GM12878 (cell line): ENCODE data around the gene SLC2A1. TPM values are rescaled to one million over a fixed set of nuclear protein-coding genes. Genes with fewer than 3 reads are reported as not detected.

ENCODE experiments used
- BHLHE40 ChIP-seq, 2 experiments: fragments of 450-650 bp in 1 of 2; IDR thresholded peaks; 2 replicates each; pipeline ENCODE4 v1.6.1; 2011 to 2017; ENCODE audit warnings: low read depth in 2 of 2, borderline replicate concordance in 1 of 2, improper control_type of control experiment in 1 of 2, low read length in 1 of 2, mild to moderate bottlenecking in 1 of 2
- CEBPB ChIP-seq, 2 experiments: fragments of 150-350 bp in 1 of 2; IDR thresholded peaks; 2 replicates each; pipeline ENCODE4 v1.6.1; 2012 to 2014; ENCODE audit warnings: low read depth in 2 of 2, low read length in 2 of 2, borderline replicate concordance in 1 of 2, inconsistent platforms in 1 of 2
- CHD4 ChIP-seq: fragments of 200-600 bp; sonication (generic); IDR thresholded peaks from 2 replicates; pipeline ENCODE4 v1.6.1; 2016; ENCODE audit warnings: mild to moderate bottlenecking
- EED ChIP-seq: sonication (generic); IDR thresholded peaks from 2 replicates; pipeline ENCODE4 v1.6.1; 2016; ENCODE audit warnings: antibody characterized with exemption, low read depth
- FOXK2 ChIP-seq: fragments of 450-650 bp; IDR thresholded peaks from 2 replicates; pipeline ENCODE4 v1.6.1; 2017; ENCODE audit warnings: mild to moderate bottlenecking, moderate library complexity
- IRF4 ChIP-seq: IDR thresholded peaks from 2 replicates; pipeline ENCODE4 v1.6.1; 2011; ENCODE audit warnings: low read depth, low read length
- MEF2B ChIP-seq: fragments of 450-650 bp; IDR thresholded peaks from 2 replicates; pipeline ENCODE4 v1.6.1; 2018; ENCODE audit warnings: mild to moderate bottlenecking, moderate library complexity; ENCODE audit not compliant: partially characterized antibody, poor library complexity, severe bottlenecking
- NFXL1 ChIP-seq: fragments of 450-650 bp; IDR thresholded peaks from 2 replicates; pipeline ENCODE4 v1.6.1; 2017; ENCODE audit warnings: antibody characterized with exemption, mild to moderate bottlenecking, borderline replicate concordance
- NFYA ChIP-seq: IDR thresholded peaks from 2 replicates; pipeline ENCODE4 v1.6.1; 2011; ENCODE audit warnings: low read depth, mild to moderate bottlenecking, low read length, improper control_type of control experiment, borderline replicate concordance
- NRF1 ChIP-seq: conservative IDR thresholded peaks from 2 replicates; pipeline ENCODE4 v1.6.1; 2011; ENCODE audit warnings: mild to moderate bottlenecking, low read depth, low read length, improper control_type of control experiment
- POLR2AphosphoS2 ChIP-seq: IDR thresholded peaks from 2 replicates; pipeline ENCODE4 v1.6.1; 2011; ENCODE audit warnings: low read depth, mild to moderate bottlenecking, low read length, improper control_type of control experiment, moderate library complexity
- RAD51 ChIP-seq: fragments of 450-650 bp; IDR thresholded peaks from 2 replicates; pipeline ENCODE4 v1.6.1; 2016; ENCODE audit warnings: moderate library complexity, mild to moderate bottlenecking, inconsistent platforms
- RFX5 ChIP-seq: IDR thresholded peaks from 2 replicates; pipeline ENCODE4 v1.6.1; 2011; ENCODE audit warnings: low read depth, low read length, improper control_type of control experiment
- SP1 ChIP-seq: IDR thresholded peaks from one replicate; pipeline ENCODE4 v1.6.1; 2011; ENCODE audit warnings: low read depth, low read length
- SRF ChIP-seq, 2 experiments: IDR thresholded peaks; 2 replicates each; pipeline ENCODE4 v1.6.1; 2011; ENCODE audit warnings: low read depth in 2 of 2, low read length in 2 of 2, mild to moderate bottlenecking in 1 of 2, moderate library complexity in 1 of 2
- TBL1XR1 ChIP-seq: IDR thresholded peaks from 2 replicates; pipeline ENCODE4 v1.6.1; 2012; ENCODE audit warnings: low read depth, low read length, improper control_type of control experiment
- USF2 ChIP-seq: IDR thresholded peaks from 2 replicates; pipeline ENCODE4 v1.6.1; 2011; ENCODE audit warnings: low read depth, low read length, improper control_type of control experiment, borderline replicate concordance
- YBX1 ChIP-seq: fragments of 450-650 bp; IDR thresholded peaks from 2 replicates; pipeline ENCODE4 v1.6.1; 2016; ENCODE audit warnings: antibody characterized with exemption
- ZBTB33 ChIP-seq: fragments of 450-650 bp; IDR thresholded peaks from 2 replicates; pipeline ENCODE4 v1.6.1; 2017; ENCODE audit warnings: mild to moderate bottlenecking
- polyA plus RNA-seq, 11 experiments: library from polyadenylated mRNA; depleted of rRNA in 4 of 11; unstranded in 6 of 11; stranded (reverse) in 5 of 11; fragments of >200 nt; fragmentation: Nextera tagmentation in 4 of 11; fragmentation: Illumina TruSeq in 1 of 11; extraction: Ambion mirVana in 4 of 11; extraction: Trizol in 1 of 11; gene quantifications; 1 replicate in 1 of 11; 2 replicates in 10 of 11; pipeline versions ENCODE4 v1.2.1 to v1.2.3, GENCODE V29; 2011 to 2016; ENCODE audit warnings: inconsistent platforms in 2 of 11, missing spikeins in 2 of 11, low read depth in 1 of 11
- total RNA-seq, 4 experiments: library from RNA; depleted of rRNA in 3 of 4; stranded (reverse); fragments of >200 nt in 3 of 4; fragmentation: Illumina TruSeq in 1 of 4; extraction: Trizol in 1 of 4; gene quantifications; 2 replicates each; pipeline versions ENCODE4 v1.2.1 to v1.2.3, GENCODE V29; 2013 to 2021
- TF ChIP-seq, protein P1 (sequence below): fragments of 450-650 bp; formaldehyde crosslinking; IDR thresholded peaks from 2 replicates; pipeline ENCODE4 v1.4.0; 2020; ENCODE audit warnings: mild to moderate bottlenecking, moderate library complexity
- TF ChIP-seq, protein P2 (sequence below): fragments of 450-650 bp; IDR thresholded peaks from 2 replicates; pipeline ENCODE4 v1.6.1; 2017; ENCODE audit warnings: mild to moderate bottlenecking, moderate library complexity

Gene SLC2A1
- total and polyA plus RNA-seq, 10 of the 15 experiments (the other 5 are each of a cell fraction or from before 2014, with no cell fraction given), result 5.7 to 66.0 (median 44.2) TPM

DNA sequence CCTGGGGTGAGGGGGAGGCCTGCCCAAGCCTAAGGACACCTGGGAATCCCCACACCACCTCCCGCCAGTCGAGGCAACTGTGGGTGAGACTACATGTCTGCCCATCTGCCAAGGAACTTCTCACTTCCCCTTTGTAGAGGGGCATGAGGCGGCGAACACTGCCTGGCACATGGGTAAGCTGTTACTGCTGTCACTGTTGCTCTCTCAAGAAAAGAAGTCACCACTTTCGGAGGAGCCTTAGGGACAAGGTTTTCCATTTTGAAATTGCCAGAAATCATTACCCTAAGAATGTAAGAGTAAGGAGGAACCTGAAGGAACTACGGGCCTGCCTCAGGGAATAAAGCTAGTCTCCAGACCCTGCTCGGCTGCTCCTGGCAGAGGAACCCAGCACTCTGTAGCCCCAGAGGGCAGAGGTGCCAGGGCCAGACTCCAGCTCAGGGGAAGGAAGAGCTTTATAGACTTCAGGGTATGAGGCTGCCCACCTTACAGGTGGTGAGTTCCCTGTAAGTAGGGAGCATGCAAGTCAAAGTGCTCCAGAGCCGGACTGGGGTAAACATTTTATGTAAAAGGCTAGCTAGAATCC, 23.3 kb downstream of the SLC2A1 start (continued):
- TF ChIP-seq, protein P1, sequence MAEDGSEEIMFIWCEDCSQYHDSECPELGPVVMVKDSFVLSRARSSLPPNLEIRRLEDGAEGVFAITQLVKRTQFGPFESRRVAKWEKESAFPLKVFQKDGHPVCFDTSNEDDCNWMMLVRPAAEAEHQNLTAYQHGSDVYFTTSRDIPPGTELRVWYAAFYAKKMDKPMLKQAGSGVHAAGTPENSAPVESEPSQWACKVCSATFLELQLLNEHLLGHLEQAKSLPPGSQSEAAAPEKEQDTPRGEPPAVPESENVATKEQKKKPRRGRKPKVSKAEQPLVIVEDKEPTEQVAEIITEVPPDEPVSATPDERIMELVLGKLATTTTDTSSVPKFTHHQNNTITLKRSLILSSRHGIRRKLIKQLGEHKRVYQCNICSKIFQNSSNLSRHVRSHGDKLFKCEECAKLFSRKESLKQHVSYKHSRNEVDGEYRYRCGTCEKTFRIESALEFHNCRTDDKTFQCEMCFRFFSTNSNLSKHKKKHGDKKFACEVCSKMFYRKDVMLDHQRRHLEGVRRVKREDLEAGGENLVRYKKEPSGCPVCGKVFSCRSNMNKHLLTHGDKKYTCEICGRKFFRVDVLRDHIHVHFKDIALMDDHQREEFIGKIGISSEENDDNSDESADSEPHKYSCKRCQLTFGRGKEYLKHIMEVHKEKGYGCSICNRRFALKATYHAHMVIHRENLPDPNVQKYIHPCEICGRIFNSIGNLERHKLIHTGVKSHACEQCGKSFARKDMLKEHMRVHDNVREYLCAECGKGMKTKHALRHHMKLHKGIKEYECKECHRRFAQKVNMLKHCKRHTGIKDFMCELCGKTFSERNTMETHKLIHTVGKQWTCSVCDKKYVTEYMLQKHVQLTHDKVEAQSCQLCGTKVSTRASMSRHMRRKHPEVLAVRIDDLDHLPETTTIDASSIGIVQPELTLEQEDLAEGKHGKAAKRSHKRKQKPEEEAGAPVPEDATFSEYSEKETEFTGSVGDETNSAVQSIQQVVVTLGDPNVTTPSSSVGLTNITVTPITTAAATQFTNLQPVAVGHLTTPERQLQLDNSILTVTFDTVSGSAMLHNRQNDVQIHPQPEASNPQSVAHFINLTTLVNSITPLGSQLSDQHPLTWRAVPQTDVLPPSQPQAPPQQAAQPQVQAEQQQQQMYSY (CRISPR knock-in tag), result no peak
- TF ChIP-seq RAD51, result no peak
- no peak for TF ChIP-seq TBL1XR1
- TF ChIP-seq, protein P2, sequence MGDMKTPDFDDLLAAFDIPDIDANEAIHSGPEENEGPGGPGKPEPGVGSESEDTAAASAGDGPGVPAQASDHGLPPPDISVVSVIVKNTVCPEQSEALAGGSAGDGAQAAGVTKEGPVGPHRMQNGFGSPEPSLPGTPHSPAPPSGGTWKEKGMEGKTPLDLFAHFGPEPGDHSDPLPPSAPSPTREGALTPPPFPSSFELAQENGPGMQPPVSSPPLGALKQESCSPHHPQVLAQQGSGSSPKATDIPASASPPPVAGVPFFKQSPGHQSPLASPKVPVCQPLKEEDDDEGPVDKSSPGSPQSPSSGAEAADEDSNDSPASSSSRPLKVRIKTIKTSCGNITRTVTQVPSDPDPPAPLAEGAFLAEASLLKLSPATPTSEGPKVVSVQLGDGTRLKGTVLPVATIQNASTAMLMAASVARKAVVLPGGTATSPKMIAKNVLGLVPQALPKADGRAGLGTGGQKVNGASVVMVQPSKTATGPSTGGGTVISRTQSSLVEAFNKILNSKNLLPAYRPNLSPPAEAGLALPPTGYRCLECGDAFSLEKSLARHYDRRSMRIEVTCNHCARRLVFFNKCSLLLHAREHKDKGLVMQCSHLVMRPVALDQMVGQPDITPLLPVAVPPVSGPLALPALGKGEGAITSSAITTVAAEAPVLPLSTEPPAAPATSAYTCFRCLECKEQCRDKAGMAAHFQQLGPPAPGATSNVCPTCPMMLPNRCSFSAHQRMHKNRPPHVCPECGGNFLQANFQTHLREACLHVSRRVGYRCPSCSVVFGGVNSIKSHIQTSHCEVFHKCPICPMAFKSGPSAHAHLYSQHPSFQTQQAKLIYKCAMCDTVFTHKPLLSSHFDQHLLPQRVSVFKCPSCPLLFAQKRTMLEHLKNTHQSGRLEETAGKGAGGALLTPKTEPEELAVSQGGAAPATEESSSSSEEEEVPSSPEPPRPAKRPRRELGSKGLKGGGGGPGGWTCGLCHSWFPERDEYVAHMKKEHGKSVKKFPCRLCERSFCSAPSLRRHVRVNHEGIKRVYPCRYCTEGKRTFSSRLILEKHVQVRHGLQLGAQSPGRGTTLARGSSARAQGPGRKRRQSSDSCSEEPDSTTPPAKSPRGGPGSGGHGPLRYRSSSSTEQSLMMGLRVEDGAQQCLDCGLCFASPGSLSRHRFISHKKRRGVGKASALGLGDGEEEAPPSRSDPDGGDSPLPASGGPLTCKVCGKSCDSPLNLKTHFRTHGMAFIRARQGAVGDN, result peak; percentile 95
- no peak for TF ChIP-seq ZBTB33
- TF ChIP-seq YBX1, result no peak
- no peak for TF ChIP-seq RFX5
- TF ChIP-seq BHLHE40 (IDR thresholded peaks at IDR 0.05; ENCODE audit: borderline replicate concordance in 1 of 2, low read depth in 2 of 2, low read length in 1 of 2), result peak; percentile 9 to 48; a peak in 2 of 4 replicates
- TF ChIP-seq NFXL1, result no peak
- no peak for TF ChIP-seq SP1
- no peak for TF ChIP-seq USF2
- no peak for TF ChIP-seq SRF (IDR thresholded peaks at IDR 0.05; ENCODE audit: low read depth in 2 of 2, low read length in 2 of 2)
- TF ChIP-seq NFYA, result no peak
- TF ChIP-seq EED, result peak; percentile 50; the same call in 1 of the 2 replicates
- TF ChIP-seq FOXK2, result no peak
- TF ChIP-seq CEBPB (IDR thresholded peaks at IDR 0.05; ENCODE audit: borderline replicate concordance in 1 of 2, low read depth in 2 of 2, low read length in 2 of 2), result no peak
- peak; percentile 19 for TF ChIP-seq MEF2B
- TF ChIP-seq IRF4, result peak; percentile 36; the same call in 1 of the 2 replicates
- no peak for TF ChIP-seq CHD4
- TF ChIP-seq NRF1, result no peak
- no peak for TF ChIP-seq POLR2AphosphoS2
